GM19035 (cell line): ENCODE measurements around the gene SLC18A3.

Source experiments
- ATAC-seq: cut with Tn5 transposase; IDR thresholded peaks from one replicate; pipeline ENCODE4 v1.9.1; 2021; ENCODE audit not compliant: unreplicated experiment

SLC18A3 gene

DNA sequence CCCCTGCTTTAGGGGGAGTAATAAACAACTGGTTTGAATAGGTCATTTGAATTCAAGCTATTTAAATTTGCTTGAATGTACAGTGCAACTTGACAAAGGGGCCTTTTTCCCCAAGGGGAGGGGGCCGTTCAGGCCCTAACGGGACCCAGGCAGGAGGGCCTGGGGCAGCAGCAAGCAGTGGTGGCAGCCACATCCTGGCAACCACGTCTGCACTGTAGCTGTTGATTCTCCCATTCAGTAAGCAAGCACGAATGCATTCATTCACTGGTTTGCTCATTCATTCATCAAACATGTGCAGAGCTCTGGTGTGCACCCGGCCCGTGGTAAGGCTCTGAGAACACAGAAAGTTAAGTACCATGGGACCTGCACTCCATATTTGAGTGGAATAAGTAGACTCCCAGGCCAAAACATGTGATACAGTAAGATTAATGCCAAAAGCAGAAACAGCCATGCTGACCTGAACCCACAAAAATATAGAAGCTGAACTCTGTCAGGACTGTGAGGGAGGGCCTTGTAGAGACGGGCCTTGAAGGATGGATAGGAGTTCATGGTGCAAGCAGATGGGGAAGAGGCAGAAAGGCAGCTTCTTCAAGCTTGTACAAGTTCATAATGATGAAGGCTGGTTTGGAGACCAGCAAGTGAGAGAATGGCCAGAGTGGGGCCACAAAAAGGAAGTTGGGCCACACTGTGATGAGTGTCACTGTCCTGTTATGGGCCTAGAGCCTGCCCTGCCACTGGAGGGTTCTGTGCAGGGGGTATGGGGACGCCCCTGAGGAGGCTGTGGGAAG is 40.0 kb downstream of the SLC18A3 start:
- ATAC-seq: no peak

GRCh38 chr10:49650724-49651034 is 40.6 kb downstream of the SLC18A3 start:
- ATAC-seq: no peak

GRCh38 chr10:49651039-49651835 is 41.1 kb downstream of the SLC18A3 start:
- no peak for ATAC-seq

DNA sequence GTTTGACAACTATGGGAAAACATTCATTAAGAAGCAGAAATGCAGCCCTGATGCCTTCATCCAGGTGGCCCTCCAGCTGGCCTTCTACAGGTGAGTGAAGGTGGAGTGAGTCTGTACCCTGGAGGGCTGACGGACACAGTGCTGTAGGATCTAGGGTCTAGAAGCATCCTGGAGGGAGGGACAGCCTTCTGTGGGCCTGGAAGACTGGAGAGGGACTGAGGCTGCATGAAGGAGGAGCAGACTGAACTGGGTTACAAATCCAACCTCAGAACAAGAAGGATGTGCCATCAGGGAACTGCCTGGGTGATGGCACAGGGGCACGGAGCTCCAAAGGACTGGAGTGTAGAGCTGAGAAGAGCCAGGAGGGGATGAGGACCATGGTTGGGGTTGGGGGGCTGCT is 41.8 kb downstream of the SLC18A3 start:
- ATAC-seq: no peak

- ATAC-seq: no peak
These were observed 42.5 kb downstream of the SLC18A3 start for GRCh38 chr10:49652421-49653272.

GRCh38 chr10:49653273-49653929 is 43.3 kb downstream of the SLC18A3 start:
- ATAC-seq: no peak

DNA sequence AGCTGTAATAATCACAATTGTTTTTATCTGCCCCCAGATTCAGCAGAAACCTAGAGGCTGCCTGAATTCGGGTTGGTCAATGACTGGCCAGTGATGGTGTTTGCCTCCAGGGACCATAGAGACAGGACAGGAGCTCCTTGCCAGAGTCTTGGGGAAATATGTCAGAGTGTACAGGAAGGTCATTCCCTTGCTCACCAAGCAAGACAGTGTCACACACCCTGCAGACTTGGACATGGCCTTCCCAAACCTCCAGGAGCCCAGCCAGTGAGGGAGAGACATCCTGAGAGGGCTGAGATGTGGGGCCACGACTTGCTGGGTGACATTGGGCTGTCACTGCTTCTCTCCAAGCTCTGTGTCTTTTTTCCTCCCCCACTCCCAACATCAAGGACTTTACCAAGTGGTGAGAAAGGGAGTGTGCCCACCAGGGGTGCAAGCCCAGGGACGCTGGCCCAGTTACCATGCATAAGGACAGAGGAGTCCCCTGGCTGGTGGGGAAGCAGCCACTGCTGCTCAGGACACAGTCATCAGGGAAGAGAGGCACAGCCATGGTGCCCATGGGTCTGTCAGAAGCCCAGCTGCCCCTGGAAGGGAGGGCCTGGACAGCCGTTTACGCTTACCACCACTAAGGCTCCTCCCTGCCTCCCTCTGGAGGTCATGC is 44.1 kb downstream of the SLC18A3 start:
- no peak for ATAC-seq

- no peak for ATAC-seq
These were observed 45.0 kb downstream of the SLC18A3 start for GRCh38 chr10:49655099-49655498.

DNA sequence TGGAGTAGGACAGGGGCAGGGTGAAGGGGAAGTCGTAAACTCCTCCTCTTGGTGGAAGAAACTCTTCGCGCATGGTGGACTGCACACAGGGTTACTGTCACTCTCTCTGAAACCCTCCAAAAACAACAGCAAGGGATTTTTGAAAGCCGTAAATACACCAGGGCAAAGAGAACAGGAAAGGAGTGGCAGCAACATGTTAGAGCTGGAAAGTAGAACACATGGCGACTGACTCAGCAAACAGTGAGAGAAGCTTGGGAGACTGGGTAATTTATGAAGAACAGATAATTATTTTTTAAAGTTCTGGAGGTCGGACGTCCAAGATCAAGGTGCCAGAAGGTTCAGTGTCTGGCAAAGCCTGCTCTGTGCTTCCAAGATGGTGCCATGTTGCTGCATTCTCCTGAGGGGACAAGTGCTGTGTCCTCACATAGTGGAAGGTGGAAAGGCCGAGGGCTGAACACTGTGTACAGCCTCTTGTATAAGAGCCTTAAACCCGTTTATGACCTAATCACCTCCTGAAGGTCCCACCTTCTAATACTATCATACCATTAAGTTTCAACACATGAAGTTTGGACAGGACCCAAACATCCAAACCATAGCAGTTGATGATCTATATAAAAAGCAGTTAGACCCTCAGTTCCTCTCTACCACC is 46.9 kb downstream of the SLC18A3 start:
- ATAC-seq: no peak

DNA sequence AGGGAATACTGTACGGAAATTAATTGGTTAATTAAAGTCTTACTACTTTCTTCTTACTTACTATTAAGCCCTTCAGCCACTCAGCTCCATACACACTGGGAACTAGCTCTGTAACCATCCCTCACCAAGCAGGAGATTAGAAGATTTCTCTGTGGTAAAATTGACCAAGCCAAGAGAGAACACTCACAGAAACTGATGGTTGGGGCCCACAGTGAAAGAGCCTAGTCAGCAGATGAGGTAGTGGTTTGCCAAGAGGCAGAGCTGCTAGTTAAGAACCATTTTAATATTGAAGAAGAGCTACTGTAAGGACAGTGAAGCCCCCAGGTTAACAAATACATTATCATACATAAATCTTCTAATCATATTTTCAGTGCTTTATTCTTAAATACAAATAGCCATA is 47.5 kb downstream of the SLC18A3 start:
- no peak for ATAC-seq

GRCh38 chr10:49661140-49661856 is 51.2 kb downstream of the SLC18A3 start:
- ATAC-seq: no peak
